Smooth muscle cell (in vitro differentiated cells): ENCODE measurements around the gene ANKRD63. TPM values are rescaled to one million over a fixed set of nuclear protein-coding genes. Genes with fewer than 3 reads are reported as not detected.

Experiments used
- DNase-seq: peaks from one replicate; lab custom pipeline; 2025; ENCODE audit not compliant: unreplicated experiment; lab: John Stamatoyannopoulos, UW
- H2AFZ ChIP-seq: fragments of 200-600 bp; sonication (generic); 2 replicates; pipeline ENCODE4 v1.6.0; 2016; ENCODE audit warnings: antibody characterized with exemption, low read depth, mild to moderate bottlenecking
- H3F3A ChIP-seq: fragments of 200-600 bp; sonication (generic); 2 replicates; pipeline ENCODE4 v1.6.0; 2017; ENCODE audit warnings: antibody characterized with exemption, low read depth
- H3K27ac ChIP-seq: fragments of 200-600 bp; sonication (generic); 2 replicates; pipeline ENCODE4 v1.5.1; 2016; ENCODE audit warnings: low read depth, mild to moderate bottlenecking
- H3K27me3 ChIP-seq: fragments of 200-600 bp; sonication (generic); 2 replicates; pipeline ENCODE4 v1.6.1; 2016; ENCODE audit warnings: low read depth, mild to moderate bottlenecking
- H3K36me3 ChIP-seq: fragments of 200-600 bp; sonication (generic); 2 replicates; pipeline ENCODE4 v1.5.1; 2016; ENCODE audit warnings: low read depth
- H3K4me1 ChIP-seq: fragments of 200-600 bp; sonication (generic); 2 replicates; pipeline ENCODE4 v1.5.1; 2016; ENCODE audit warnings: low read depth
- H3K4me2 ChIP-seq: fragments of 200-600 bp; sonication (generic); 2 replicates; pipeline ENCODE4 v1.6.0; 2016; ENCODE audit warnings: mild to moderate bottlenecking
- H3K4me3 ChIP-seq: fragments of 200-600 bp; sonication (generic); 2 replicates; pipeline ENCODE4 v1.5.1; 2016; ENCODE audit warnings: mild to moderate bottlenecking
- H3K79me2 ChIP-seq: fragments of 200-600 bp; sonication (generic); 2 replicates; pipeline ENCODE4 v1.6.0; 2016; ENCODE audit warnings: low read depth, mild to moderate bottlenecking
- H3K9ac ChIP-seq: fragments of 200-600 bp; sonication (generic); 2 replicates; pipeline ENCODE4 v1.6.0; 2016; ENCODE audit warnings: low read depth
- H3K9me3 ChIP-seq: fragments of 200-600 bp; sonication (generic); replicated peaks from 2 replicates; pipeline ENCODE4 v1.5.1; 2016; ENCODE audit warnings: low read depth
- H4K20me1 ChIP-seq: fragments of 200-600 bp; sonication (generic); 2 replicates; pipeline ENCODE4 v1.6.0; 2016; ENCODE audit warnings: low read depth
- WGBS: methylation state at CpG from one replicate; pipeline ENCODE4 v1.1.7; 2016; ENCODE audit warnings: low lambda C conversion rate; 5-methylcytosine and 5-hydroxymethylcytosine counted together
- polyA plus RNA-seq: library from polyadenylated mRNA; unstranded; fragments of >200 nt; fragmentation: Nextera tagmentation; extraction: Ambion mirVana; gene quantifications from 2 replicates; pipeline ENCODE4 v1.2.1, GENCODE V29; 2016
- total RNA-seq: library from RNA; depleted of rRNA; stranded (reverse); fragments of >200 nt; gene quantifications from 2 replicates; pipeline ENCODE4 v1.2.3, GENCODE V29; 2014
- TF ChIP-seq, protein P1 (sequence below): fragments of 200-600 bp; sonication (generic); IDR thresholded peaks from 2 replicates; pipeline ENCODE4 v1.5.1; 2017; ENCODE audit warnings: borderline replicate concordance, mild to moderate bottlenecking, antibody characterized with exemption; ENCODE audit not compliant: insufficient read depth, poor library complexity, severe bottlenecking

ANKRD63 gene
- total and polyA plus RNA-seq, 2 experiments from 2014 or later = not detected

DNA sequence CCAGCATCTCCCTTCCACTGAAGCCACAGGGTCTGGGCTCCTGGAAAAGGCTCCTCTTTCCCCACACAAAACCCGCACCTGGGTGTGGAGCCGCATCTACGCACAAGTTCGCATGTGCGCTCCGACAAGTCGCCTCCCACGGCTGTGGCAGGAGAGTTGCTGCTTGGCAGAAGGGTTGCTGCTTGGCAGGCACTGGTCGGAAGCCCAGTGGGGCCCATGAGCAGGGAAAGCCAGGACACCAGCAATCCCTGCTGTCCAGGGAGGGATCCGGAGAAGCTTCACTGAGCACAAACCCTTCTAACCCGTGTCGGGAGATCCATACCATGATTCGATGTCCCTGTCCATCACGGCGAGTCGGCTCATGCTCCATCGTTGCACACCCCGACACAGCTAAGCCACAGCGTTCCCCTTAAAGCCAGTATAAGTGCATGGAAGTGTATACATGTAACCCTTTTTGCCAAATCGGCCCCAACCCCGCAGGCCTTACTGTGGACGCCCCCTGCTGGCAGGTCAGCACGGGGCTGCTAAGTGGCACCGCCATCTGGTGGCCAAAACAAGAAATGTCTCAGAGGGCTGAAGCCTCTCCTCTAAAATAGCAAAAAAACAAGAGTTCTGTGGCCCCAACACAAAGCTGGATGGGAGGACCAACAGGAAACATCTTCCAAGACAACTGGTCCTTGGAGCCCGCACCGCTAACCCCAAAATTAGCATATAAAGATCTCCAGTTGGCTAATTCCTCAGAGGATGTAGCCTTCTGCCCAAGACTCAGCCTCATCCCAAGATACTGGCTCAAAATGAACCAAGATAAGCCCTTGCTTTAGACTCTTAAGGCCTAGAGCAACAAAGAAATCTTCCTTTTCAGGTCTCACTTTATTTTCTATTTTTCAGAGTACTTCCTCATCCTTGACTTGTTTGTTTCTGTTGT, 8.3 kb downstream of the ANKRD63 start:
- no peaks in the 10 kb centered on the region for H3K79me2 ChIP-seq
- H3K4me2 ChIP-seq = no peak overlapping the region
- H4K20me1 ChIP-seq = no peaks in the 10 kb centered on the region
- peaks cover 4% of the 10 kb centered on the region for H3F3A ChIP-seq
- TF ChIP-seq, protein P1, sequence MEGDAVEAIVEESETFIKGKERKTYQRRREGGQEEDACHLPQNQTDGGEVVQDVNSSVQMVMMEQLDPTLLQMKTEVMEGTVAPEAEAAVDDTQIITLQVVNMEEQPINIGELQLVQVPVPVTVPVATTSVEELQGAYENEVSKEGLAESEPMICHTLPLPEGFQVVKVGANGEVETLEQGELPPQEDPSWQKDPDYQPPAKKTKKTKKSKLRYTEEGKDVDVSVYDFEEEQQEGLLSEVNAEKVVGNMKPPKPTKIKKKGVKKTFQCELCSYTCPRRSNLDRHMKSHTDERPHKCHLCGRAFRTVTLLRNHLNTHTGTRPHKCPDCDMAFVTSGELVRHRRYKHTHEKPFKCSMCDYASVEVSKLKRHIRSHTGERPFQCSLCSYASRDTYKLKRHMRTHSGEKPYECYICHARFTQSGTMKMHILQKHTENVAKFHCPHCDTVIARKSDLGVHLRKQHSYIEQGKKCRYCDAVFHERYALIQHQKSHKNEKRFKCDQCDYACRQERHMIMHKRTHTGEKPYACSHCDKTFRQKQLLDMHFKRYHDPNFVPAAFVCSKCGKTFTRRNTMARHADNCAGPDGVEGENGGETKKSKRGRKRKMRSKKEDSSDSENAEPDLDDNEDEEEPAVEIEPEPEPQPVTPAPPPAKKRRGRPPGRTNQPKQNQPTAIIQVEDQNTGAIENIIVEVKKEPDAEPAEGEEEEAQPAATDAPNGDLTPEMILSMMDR = peak; percentile 100
- H2AFZ ChIP-seq = no peak overlapping the region
- WGBS = 53% methylated on average over 25 of the region's 26 CpGs
- H3K27me3 ChIP-seq = peaks cover 15% of the 10 kb centered on the region
- no peak overlapping the region for H3K9ac ChIP-seq
- no peak overlapping the region for H3K4me3 ChIP-seq
- no peak overlapping the region for H3K27ac ChIP-seq
- DNase-seq = peak; percentile 64
- H3K9me3 ChIP-seq = no peaks in the 10 kb centered on the region
- no peaks in the 10 kb centered on the region for H3K36me3 ChIP-seq
- no peaks in the 10 kb centered on the region for H3K4me1 ChIP-seq

- Histone ChIP-seq H3K4me2 (no peak overlapping the region), H3K36me3 (no peaks in the 10 kb centered on the region), H3K9ac (no peak overlapping the region), H3F3A (peaks cover 2% of the 10 kb centered on the region), H3K27me3 (peaks cover 5% of the 10 kb centered on the region), H3K79me2 (no peaks in the 10 kb centered on the region), H3K4me3 (no peak overlapping the region), H3K4me1 (no peaks in the 10 kb centered on the region), H4K20me1 (no peaks in the 10 kb centered on the region), H3K27ac (no peak overlapping the region), H2AFZ (no peak overlapping the region), H3K9me3 (no peaks in the 10 kb centered on the region)
- WGBS = 91% methylated on average over 9 of the region's 9 CpGs
- TF ChIP-seq, protein P1 = no peak
- no peak for DNase-seq
Observed at GRCh38 chr15:40273428-40273827, 9.4 kb downstream of the ANKRD63 start.

- Histone ChIP-seq H3K36me3 (no peaks in the 10 kb centered on the region), H3K79me2 (no peaks in the 10 kb centered on the region), H3K9ac (no peak overlapping the region), H3K9me3 (no peaks in the 10 kb centered on the region), H2AFZ (no peak overlapping the region), H3K4me3 (no peak overlapping the region), H3K4me1 (no peaks in the 10 kb centered on the region), H4K20me1 (no peaks in the 10 kb centered on the region), H3F3A (no peaks in the 10 kb centered on the region), H3K27ac (no peak overlapping the region), H3K4me2 (no peak overlapping the region), H3K27me3 (no peaks in the 10 kb centered on the region)
- TF ChIP-seq, protein P1 = no peak
- DNase-seq = no peak
- WGBS = 83% methylated on average over 20 of the region's 20 CpGs
Observed at GRCh38 chr15:40272485-40273056, 10.3 kb downstream of the ANKRD63 start.
